ENCODE data around the gene NFAM1. TPM values are rescaled to one million over a fixed set of nuclear protein-coding genes. Genes with fewer than 3 reads are reported as not detected.

The NFAM1 gene
- total and polyA plus RNA-seq, 8 donors = 0.15 to 18.1 (median 0.83) TPM

DNA sequence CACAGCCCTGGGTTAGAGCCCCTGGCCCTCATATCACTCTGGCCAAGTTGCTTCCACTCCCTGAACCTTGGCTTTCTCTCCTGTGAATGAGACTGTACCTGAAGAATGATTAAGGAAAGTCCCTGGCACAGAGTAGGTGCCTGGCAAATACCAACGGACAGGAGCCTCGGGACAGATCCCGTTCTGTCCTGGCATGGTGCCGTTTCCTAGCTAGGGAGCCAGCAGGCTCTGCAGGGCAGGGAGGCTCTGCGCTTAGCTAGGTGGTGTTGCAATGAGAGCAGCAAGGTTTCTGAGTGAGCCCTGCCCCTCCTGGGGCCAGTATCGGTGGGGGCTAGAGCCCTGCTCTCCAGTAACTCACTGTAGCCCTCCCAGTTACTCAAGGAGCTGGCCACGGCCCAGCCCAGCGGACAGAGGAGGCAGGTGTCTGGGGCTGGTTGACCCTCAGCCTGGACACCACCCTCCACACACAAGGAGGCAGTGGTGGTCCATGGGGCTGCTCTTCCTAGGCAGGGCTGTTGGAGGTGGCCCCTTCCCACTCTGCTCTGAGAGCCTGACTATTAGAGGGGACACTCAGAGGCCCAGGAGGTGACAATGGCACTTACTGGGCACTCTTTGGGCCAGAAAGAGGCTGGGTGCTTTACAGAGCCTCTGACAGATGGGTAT, 74.4 kb downstream of the NFAM1 start:
- intact Hi-C loops (cut with DNase I; ENCODE audit: low total_unique reads) = no loop called here
- Histone ChIP-seq H3K36me3 (no peaks in the 10 kb centered on the region), H3K4me3 (no peak overlapping the region), H3K27me3 (no peaks in the 10 kb centered on the region), H3K4me1 (peaks cover 0 to 19% (median 13%) of the 10 kb centered on the region in 4 donors), H3K9me3 (no peaks in the 10 kb centered on the region), H3K27ac (no peak overlapping the region)
- 30 to 47% (median 37%) methylated on average over 8 of the region's 8 CpGs for WGBS, 5 donors
- TF ChIP-seq POLR2A (IDR thresholded peaks at IDR 0.05) = no peak
- TF ChIP-seq POLR2AphosphoS5 (IDR thresholded peaks at IDR 0.05) = peak in 1 of 3 donors; percentile 24
- no peak for TF ChIP-seq EP300 (IDR thresholded peaks at IDR 0.05)
- TF ChIP-seq CTCF (IDR thresholded peaks at IDR 0.05) = no peak
- DNase-seq = peak in 1 of 2 donors; percentile 87

DNA sequence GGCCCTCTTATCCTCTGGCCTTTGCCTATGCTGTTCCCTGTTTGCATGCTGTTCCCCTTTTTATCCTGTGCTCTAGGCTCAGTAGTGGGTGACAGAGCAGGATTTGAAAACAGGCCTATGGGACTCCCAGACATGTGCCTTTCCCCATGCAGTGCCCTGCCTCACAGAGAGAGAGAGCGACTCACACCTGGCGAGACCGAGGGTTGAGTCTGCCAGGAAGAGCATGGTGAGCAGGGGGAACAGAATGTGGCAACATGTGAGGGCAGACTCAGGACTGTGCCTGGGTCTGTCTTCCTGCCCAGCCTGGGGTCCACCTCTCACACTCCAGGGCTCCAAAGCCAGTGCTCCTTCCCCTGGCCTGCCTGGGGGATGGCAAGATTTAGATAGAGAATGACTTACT, 75.0 kb downstream of the NFAM1 start:
- H3K27ac ChIP-seq = no peak overlapping the region
- no peaks in the 10 kb centered on the region for H3K36me3 ChIP-seq
- H3K4me3 ChIP-seq = no peak overlapping the region
- DNase-seq = no peak
- intact Hi-C loops (cut with DNase I; ENCODE audit: low total_unique reads) = no loop called here
- WGBS, 5 donors = 78 to 96% (median 93%) methylated on average over 3 of the region's 3 CpGs
- H3K9me3 ChIP-seq = no peaks in the 10 kb centered on the region
- no peaks in the 10 kb centered on the region for H3K27me3 ChIP-seq
- peaks cover 0 to 19% (median 13%) of the 10 kb centered on the region in 4 donors for H3K4me1 ChIP-seq
- TF ChIP-seq EP300 (IDR thresholded peaks at IDR 0.05) (no peak), POLR2A (IDR thresholded peaks at IDR 0.05) (no peak), POLR2AphosphoS5 (IDR thresholded peaks at IDR 0.05) (no peak), CTCF (IDR thresholded peaks at IDR 0.05) (no peak)

- H3K9me3 ChIP-seq = no peaks in the 10 kb centered on the region
- TF ChIP-seq EP300 (IDR thresholded peaks at IDR 0.05) = no peak
- no peak for TF ChIP-seq POLR2AphosphoS5 (IDR thresholded peaks at IDR 0.05)
- no peak for TF ChIP-seq POLR2A (IDR thresholded peaks at IDR 0.05)
- TF ChIP-seq CTCF (IDR thresholded peaks at IDR 0.05) = no peak
- peaks cover 0 to 19% (median 13%) of the 10 kb centered on the region in 4 donors for H3K4me1 ChIP-seq
- no peak overlapping the region for H3K27ac ChIP-seq
- no peaks in the 10 kb centered on the region for H3K27me3 ChIP-seq
- WGBS, 5 donors = 88 to 95% (median 90%) methylated on average over 7 of the region's 7 CpGs
- intact Hi-C loops (cut with DNase I; ENCODE audit: low total_unique reads) = no loop called here
- H3K36me3 ChIP-seq = no peaks in the 10 kb centered on the region
- no peak for DNase-seq
- H3K4me3 ChIP-seq = no peak overlapping the region
Observed at GRCh38 chr22:42356533-42356932, 75.7 kb downstream of the NFAM1 start.

- intact Hi-C loops (cut with DNase I; ENCODE audit: low total_unique reads) = no loop called here
- Histone ChIP-seq H3K36me3 (no peaks in the 10 kb centered on the region), H3K4me3 (no peak overlapping the region), H3K4me1 (peaks cover 0 to 13% (median 12%) of the 10 kb centered on the region in 4 donors), H3K27ac (no peak overlapping the region), H3K9me3 (no peaks in the 10 kb centered on the region), H3K27me3 (no peaks in the 10 kb centered on the region)
- DNase-seq = peak in 1 of 2 donors; percentile 76
- TF ChIP-seq POLR2AphosphoS5 (IDR thresholded peaks at IDR 0.05) (no peak), EP300 (IDR thresholded peaks at IDR 0.05) (no peak), POLR2A (IDR thresholded peaks at IDR 0.05) (no peak), CTCF (IDR thresholded peaks at IDR 0.05) (no peak)
- 68 to 80% (median 77%) methylated on average over 10 of the region's 10 CpGs for WGBS, 5 donors
Observed at GRCh38 chr22:42353883-42354727, 78.1 kb downstream of the NFAM1 start.
